Epithelial cell of esophagus (primary cell): ENCODE data around the gene ASB18.

Source experiments
- DNase-seq: peaks from one replicate; pipeline ENCODE4 v3.0.0; 2010; ENCODE audit warnings: low read depth
- H3K4me3 ChIP-seq: 2 replicates; pipeline ENCODE4 v1.5.1; 2011; ENCODE audit warnings: mild to moderate bottlenecking, low read length, control low read depth
- TF ChIP-seq, protein P1 (sequence below): IDR thresholded peaks from 2 replicates; pipeline ENCODE4 v1.5.1; 2011; ENCODE audit warnings: low read depth, mild to moderate bottlenecking, low read length, control low read depth, inconsistent platforms; ENCODE audit not compliant: insufficient read depth; ENCODE audit errors: missing control alignments

Gene ASB18

GRCh38 chr2:236165842-236166795, 98.1 kb downstream of the ASB18 start:
- H3K4me3 ChIP-seq: no peak overlapping the region
- DNase-seq: no peak
- TF ChIP-seq, protein P1, sequence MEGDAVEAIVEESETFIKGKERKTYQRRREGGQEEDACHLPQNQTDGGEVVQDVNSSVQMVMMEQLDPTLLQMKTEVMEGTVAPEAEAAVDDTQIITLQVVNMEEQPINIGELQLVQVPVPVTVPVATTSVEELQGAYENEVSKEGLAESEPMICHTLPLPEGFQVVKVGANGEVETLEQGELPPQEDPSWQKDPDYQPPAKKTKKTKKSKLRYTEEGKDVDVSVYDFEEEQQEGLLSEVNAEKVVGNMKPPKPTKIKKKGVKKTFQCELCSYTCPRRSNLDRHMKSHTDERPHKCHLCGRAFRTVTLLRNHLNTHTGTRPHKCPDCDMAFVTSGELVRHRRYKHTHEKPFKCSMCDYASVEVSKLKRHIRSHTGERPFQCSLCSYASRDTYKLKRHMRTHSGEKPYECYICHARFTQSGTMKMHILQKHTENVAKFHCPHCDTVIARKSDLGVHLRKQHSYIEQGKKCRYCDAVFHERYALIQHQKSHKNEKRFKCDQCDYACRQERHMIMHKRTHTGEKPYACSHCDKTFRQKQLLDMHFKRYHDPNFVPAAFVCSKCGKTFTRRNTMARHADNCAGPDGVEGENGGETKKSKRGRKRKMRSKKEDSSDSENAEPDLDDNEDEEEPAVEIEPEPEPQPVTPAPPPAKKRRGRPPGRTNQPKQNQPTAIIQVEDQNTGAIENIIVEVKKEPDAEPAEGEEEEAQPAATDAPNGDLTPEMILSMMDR: no peak

DNA sequence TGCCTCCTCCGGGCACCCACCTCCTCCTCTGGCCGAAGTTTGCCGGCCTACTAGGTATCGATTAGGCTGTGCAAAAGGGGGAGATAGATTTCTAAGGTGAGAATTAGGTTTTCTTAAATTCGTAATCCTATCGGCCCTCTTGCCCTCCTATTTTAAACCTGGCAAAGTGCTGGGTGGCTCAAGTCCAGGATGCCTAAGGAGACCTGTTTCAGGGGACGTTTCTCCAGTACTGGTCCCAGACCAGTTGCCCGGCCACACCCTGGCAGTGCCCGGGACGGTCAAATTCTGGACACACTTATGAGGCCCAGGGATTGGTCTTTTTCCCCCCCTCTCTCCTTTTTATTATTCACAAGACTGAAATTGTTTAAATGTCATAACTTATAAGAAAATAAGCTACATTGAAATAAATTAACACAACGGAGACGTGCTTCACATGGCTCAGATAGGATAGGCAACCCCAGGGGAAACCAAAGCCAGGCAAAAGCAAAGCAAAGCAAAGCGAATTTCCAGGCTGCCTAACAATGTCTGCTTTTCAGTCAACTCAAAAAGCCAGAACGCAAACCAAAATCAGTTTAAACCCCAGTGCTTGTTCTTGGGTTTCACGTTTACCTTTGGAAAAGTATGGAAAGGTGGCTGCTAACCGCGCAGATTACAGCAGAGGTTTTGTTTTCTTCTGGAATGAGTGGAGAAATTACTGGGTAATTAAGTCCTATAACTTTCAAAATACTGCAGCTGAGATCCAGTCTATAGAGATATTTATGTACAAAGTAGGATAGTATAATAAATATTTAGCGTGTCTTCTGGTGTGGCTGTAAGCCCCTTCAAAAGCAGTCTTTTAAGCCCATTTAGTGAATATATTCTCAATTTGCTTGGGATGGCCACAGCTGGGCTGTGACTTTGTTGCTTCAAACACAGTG, 99.0 kb downstream of the ASB18 start:
- TF ChIP-seq, protein P1: no peak
- no peak for DNase-seq
- H3K4me3 ChIP-seq: no peak overlapping the region

GRCh38 chr2:236164201-236164924, 99.8 kb downstream of the ASB18 start:
- TF ChIP-seq, protein P1: no peak
- H3K4me3 ChIP-seq: peak overlapping the region; percentile 19
- no peak for DNase-seq

GRCh38 chr2:236163471-236164200, 100.6 kb downstream of the ASB18 start:
- TF ChIP-seq, protein P1: no peak
- H3K4me3 ChIP-seq: no peak overlapping the region
- no peak for DNase-seq

DNA sequence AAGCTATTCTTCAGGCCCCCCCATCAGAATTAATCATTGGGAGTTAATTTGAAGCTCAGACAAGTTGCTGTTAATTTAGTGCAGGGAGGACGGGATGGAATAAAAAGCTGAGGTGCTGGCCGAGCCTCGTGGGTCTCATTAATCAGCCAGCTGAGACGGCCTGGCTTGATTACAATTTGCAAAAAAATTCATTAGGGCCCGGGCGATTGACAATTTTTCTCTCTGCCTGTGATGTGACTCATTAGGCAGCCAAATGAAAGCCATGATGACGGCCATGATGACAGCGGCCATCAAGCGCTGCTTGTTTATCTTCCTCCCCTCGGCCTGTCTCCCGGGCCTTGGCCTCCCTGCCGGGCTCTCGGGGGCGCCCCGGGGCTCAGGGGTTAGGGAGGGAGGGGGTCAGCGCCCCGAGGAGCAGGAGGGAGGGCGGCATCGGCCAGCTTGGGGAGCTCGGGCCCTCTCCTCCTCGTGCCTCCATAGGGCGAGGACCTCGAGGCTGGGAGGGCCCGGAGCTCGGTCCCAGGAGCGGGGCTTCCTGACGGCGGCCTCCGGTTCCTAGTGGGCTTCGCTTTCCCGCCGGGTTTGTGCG, 101.2 kb downstream of the ASB18 start:
- TF ChIP-seq, protein P1: no peak
- DNase-seq: no peak
- H3K4me3 ChIP-seq: no peak overlapping the region
